Muscle of back (tissue), 11 donors: ENCODE measurements around the gene MRTFA. TPM values are rescaled to one million over a fixed set of nuclear protein-coding genes. Genes with fewer than 3 reads are reported as not detected.

Source experiments
- DNase-seq, 3 donors: peaks; one replicate each; pipeline versions ENCODE4 v3.0.0 to v3.0.0-alpha.2; 2013
- polyA plus RNA-seq, 10 donors: library from polyadenylated mRNA; unstranded; fragments of 120-200 nt; gene quantifications; one replicate each; pipeline ENCODE4 v1.2.1, GENCODE V29; 2013; ENCODE audit not compliant: insufficient read length in 10 of 10

The MRTFA gene
- polyA plus RNA-seq, 10 donors = 20.5 to 30.4 (median 25.6) TPM

- DNase-seq = peak in 1 of 3 donors; percentile 89
These were observed 137.9 kb downstream of the MRTFA start for GRCh38 chr22:40498420-40499208.

- no peak for DNase-seq
These were observed 143.1 kb downstream of the MRTFA start for GRCh38 chr22:40493441-40493840.

DNA sequence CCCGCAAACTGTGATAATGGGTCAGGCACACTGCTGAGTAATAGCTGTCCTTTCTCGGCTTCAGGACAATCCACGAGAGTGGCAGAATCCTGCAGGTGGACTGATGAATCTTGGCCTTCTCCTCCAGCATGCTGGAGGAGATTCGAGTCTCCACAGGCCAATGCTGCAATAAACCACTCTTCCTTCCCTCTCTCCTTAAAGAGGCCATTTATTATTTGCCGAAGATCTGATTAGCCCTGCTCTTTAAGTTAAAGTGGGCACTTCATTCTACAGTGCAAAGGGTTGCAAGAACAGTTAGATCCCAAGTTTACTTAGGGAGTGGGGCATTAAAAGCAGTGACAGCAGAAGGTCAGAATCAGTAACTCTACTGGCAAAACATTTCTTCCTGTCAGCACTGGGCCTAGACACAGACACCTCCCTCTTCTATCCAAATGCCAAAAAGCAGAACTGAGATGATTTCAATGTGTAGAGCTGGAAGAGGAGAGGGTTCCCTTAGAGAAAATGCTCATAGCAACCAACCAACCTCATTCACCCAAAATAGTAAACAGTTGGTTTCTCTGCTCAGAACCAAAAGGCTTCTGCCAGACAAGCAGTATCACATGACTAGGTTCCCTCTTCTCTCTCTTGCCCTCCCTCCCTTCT, 144.4 kb downstream of the MRTFA start:
- peak; percentile 76 to 93 (median 87) for DNase-seq

DNA sequence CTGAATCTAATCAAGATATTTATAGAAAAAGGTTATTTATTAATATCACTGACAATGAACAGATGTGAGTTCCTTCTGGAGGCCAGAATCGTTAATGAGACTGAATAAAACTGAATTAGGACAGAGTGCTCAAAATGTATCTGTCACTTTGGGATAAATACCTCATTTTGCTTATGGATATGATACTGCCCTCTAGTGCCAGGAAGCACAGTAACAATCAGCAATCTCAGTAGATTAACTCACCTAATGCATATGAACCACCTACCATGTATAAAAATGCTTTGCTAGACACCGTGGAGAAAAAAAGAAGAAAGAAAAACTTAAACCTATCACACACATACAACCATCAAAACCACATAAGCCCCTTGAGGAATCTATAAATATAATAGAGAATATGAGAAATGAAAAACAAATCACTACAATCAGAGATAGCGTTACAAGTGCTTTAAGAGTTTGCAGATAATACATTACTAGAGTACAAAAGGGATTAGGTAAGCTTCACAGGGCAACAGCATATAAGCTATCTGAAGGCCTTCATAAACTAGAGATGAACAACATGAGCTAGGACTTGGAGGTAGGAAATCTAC, 148.8 kb downstream of the MRTFA start:
- DNase-seq = peak in 1 of 3 donors; percentile 38

GRCh38 chr22:40486962-40487602, 149.4 kb downstream of the MRTFA start:
- no peak for DNase-seq

DNA sequence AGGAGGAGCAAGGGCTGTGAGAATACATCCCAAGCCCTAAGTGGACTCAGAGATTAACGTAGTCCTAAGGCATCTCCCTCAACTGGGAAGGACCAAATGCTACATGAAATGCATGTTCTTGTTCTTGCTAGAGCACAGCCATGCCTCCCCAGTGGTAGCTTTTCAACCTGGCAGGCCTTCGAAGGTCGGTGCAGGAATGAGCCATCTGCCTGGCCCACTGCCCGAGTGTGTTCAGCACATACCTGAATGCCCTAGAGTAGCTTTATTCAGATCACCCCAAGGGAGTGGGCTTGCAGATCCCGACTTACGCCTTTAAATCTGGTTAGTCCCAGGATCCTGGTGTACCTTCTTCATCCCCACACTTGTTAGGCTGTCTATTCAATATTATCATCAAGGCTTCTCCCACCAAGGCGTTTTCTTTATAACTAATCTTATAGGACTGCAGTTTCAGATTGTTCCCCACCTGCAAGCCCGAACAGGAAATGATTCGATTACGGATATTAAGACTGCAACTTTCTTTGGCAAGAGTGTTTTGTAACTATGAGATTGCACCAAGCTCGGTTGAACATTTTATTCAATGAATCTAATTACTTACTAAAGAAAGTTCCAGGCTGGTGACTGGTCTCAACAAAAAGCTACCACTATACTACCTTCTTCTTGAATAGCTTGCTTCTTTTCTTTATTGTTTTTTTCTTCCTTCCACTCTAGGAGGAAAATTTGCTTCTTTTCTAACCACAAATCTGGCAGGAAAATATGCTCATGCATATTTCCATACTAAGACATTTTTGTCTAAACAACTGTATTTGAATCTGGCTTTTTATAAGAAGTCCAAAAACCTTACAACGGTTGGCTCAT, 150.5 kb downstream of the MRTFA start:
- DNase-seq = peak in 2 of 3 donors; percentile 40 to 46

GRCh38 chr22:40484906-40485669, 151.4 kb downstream of the MRTFA start:
- peak; percentile 46 to 64 (median 57) for DNase-seq

- no peak for DNase-seq
These were observed 153.6 kb downstream of the MRTFA start for GRCh38 chr22:40482886-40483285.

GRCh38 chr22:40482391-40482790, 154.1 kb downstream of the MRTFA start:
- no peak for DNase-seq

GRCh38 chr22:40480996-40481395, 155.5 kb downstream of the MRTFA start:
- no peak for DNase-seq

DNA sequence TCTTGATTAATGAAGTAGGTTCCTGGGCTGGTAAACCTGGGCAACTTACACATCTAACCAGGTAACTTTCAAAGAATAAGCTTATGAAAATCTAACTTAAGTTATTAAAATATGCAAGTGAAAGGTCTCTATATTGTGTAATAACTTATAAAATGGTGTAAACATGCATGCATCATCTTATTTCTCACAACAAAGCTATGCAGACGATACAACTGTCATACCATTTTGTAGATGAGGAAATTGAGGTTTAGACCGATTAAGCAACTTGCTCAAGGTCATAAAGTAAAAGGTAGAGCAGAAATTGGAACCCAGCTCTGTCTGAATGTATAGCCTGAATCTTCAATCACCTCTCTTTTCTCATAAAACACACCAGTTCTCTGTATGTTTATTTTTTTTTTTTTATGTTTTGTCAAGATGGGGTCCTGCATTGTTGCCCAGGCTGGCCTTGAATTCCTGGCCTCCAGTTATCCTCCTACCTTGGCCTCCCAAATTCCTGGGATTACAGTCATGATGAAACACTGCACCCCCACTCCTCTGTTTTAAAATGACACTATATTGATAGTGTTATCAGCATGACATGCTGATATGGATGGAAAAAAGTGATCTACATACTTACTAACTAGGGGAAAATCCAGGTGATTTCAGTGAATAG, 156.5 kb downstream of the MRTFA start:
- DNase-seq = no peak

DNA sequence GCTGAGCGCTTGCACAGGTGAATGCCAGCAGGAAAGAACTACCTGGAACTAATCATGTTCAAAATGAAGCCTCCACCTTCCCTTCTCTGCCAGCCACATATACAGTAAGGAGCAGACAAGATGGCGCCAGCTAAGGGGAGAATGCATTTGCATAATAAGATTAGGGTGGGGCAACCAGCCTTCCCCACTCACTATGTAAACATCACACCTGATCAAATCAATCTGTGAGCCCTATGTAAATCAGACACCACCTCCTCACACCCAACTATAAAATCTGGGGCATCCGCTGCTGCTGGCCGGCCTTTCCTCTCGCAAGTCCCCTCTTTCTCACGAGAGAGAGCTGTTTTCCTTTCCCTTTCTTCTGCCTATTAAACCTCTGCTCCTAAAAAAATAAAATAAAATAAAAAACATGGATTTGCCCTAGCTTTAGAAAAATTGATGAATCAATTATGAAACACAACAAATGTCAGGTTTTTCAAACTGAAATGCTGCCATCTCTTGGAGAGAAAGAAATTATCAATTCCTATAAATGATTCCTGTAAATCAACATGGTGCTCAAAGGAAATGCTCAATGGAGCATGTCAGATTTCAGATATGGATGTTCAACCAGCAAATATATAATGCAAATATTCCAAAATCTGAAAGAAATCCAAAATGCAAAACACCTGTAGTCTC, 157.3 kb downstream of the MRTFA start:
- no peak for DNase-seq

GRCh38 chr22:40478338-40479125, 158.0 kb downstream of the MRTFA start:
- DNase-seq = no peak

DNA sequence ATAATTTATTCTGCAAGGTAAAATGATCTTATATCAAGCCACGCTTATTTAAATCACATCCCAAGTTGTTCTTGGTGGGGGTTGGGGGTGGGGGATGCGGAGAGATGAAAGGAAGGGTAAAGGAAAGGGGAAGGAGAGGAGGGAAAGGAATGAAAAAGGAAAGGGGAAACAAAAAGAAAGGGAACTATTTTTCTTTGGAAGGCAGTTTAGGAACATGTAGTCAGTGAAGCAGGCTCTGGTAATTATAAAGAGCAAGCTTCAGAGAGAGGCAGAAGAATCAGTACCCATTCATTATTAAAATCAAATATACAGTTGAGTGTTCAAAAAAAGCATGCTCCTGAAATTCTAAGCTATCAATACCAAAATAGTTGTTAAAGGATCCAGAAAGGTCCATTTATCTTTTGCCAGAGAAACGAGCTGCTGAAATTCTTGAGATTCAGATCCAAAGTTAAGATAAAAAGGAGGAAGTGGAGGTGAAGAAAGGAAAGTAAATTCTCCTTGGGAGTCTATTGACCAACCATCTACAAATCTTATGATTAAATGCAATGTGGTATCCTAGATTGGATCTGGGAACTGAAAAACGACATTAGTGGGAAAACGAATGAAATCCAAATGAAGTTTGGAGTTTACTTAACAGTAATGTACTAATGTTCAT, 158.7 kb downstream of the MRTFA start:
- no peak for DNase-seq

- DNase-seq = no peak
These were observed 160.2 kb downstream of the MRTFA start for GRCh38 chr22:40476341-40476740.

DNA sequence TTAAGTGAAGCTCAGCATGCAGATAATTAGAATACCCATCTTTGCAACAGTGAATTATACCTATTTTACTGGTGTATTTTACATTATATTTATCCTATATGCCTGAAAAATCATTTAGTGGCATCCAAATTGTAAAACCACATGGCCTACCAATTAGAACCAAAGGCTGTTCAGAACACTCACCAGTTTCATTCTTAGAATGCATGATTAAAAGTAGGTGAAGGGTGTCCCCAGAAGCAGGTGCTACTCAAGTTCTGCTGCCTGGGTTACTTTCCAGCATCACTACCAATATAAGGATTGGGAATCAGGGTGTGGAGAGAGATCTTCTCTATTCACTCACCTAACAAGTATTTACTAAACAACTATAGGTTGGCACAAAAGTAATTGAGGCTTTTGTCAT, 162.8 kb downstream of the MRTFA start:
- no peak for DNase-seq

GRCh38 chr22:40472579-40472978, 163.9 kb downstream of the MRTFA start:
- DNase-seq = no peak

DNA sequence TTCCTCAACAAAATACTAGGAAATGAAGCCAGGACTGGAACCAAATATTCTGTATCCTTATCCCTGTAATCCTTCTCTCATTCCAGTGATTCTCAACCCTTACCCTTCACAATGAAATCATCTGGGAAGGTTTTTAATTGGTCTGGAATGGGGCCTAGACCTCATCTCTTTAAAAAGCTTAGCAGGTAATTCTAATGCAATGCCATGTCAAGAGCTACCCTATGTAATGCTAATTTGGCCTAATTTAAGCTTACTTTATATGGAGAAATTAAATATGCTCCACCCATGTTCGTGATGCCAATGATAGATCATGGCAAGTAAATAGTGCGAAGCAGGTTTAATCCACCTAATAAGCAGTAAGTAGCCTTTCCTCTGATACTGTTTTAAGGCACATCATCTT, 164.5 kb downstream of the MRTFA start:
- no peak for DNase-seq
